HuH-7.5 (cell line): ENCODE data around the gene SIRT1.
"Not testable (repeated sequence)": the region's sequence is repeated elsewhere in the genome, so short reads cannot be mapped to it uniquely, and the experiment has no call there.

Source experiments
- DNase-seq: peaks from one replicate; pipeline ENCODE4 v3.0.0; 2011; ENCODE audit warnings: low spot score

Gene SIRT1

DNA sequence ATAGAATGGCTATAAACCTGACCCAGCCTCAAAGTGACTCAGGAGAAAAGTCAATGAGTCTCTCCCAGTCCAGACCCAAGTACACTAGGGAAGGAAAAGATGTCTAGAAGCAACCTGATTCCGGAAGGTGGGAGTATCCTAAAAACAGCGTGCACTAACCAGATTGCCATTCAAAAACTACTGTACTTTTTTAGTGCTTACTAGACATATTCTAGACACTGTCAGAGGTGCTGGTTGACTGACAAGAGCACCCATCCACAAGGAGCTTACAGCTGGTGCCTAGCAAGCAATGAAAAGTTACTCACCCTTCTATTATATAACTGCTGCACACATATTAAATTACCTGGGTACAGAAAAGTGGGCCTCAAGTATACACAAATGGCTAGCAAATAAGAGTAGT lies 81.0 kb downstream of the SIRT1 start:
- DNase-seq = no peak

DNA sequence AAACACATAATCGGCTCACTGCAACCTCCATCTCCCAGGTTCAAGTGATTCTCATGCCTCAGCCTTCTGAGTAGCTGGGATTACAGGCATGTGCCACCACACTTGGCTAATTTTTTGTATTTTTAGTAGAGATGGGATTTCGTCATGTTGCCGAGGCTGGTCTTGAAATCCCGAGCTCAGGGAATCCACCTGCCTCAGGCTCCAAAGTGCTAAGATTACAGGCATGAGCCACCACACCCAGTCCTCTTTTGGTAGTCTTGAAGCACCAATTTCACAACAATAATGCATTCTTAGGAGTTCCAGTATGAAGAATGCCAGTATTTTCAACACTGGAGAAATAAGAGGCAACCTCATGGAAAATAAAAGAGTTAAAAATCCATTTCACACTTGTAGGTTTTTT lies 81.6 kb downstream of the SIRT1 start:
- DNase-seq = not testable (repeated sequence)
